GM13976 (cell line): ENCODE data around the gene KLHL6.
"Not testable (repeated sequence)": the region's sequence is repeated elsewhere in the genome, so short reads cannot be mapped to it uniquely, and the experiment has no call there.

Experiments
- DNase-seq: peaks from one replicate; pipeline ENCODE4 v3.0.0; 2012; ENCODE audit warnings: low spot score
- CTCF ChIP-seq: IDR thresholded peaks from 2 replicates; pipeline ENCODE4 v1.5.1; 2012; ENCODE audit warnings: borderline replicate concordance, mild to moderate bottlenecking; ENCODE audit not compliant: insufficient read depth; ENCODE audit errors: extremely low read depth, missing control alignments, control extremely low read depth
- in situ Hi-C: fragments of 300-500 bp; cut with MboI; formaldehyde crosslinking; loops from one replicate; pipeline ENCODE4 v1.12.0; 2022; ENCODE audit warnings: low sequenced_read_pairs, mixed read lengths, inconsistent platforms; ENCODE audit not compliant: unreplicated experiment

KLHL6 gene

GRCh38 chr3:183517607-183518006 is 37.9 kb downstream of the KLHL6 start:
- TF ChIP-seq CTCF, result no peak
- in situ Hi-C loops, result no loop called here

GRCh38 chr3:183515968-183516851 is 39.3 kb downstream of the KLHL6 start:
- peak; percentile 34 for TF ChIP-seq CTCF
- DNase-seq, result peak; percentile 64
- in situ Hi-C loops, result no loop called here

More at GRCh38 chr3:183517607-183518006, 37.9 kb downstream of the KLHL6 start:
- no peak for DNase-seq

- no peak for TF ChIP-seq CTCF
- in situ Hi-C loops, result no loop called here
- DNase-seq, result no peak
Measured at GRCh38 chr3:183514021-183514420, 41.5 kb downstream of the KLHL6 start.

- in situ Hi-C loops, result no loop called here
- no peak for DNase-seq
- no peak for TF ChIP-seq CTCF
Measured at GRCh38 chr3:183513046-183513706, 42.3 kb downstream of the KLHL6 start.

GRCh38 chr3:183511286-183512131 is 44.0 kb downstream of the KLHL6 start:
- in situ Hi-C loops, result not testable (repeated sequence)
- peak; percentile 46 for DNase-seq

- in situ Hi-C loops, result no loop called here
- DNase-seq, result no peak
- no peak for TF ChIP-seq CTCF
Measured at GRCh38 chr3:183508821-183509220, 46.7 kb downstream of the KLHL6 start.
